Measurements from ENCODE around the gene GABRE.

GRCh38 chrX:151912221-151912620, 62.3 kb downstream of the GABRE start:
- no peak for TF ChIP-seq CTCF (IDR thresholded peaks at IDR 0.05)
- TF ChIP-seq POLR2A (IDR thresholded peaks at IDR 0.05), result no peak
